MG63 (cell line): ENCODE data around the gene NBPF4. TPM values are rescaled to one million over a fixed set of nuclear protein-coding genes. Genes with fewer than 3 reads are reported as not detected.

Source experiments
- DNase-seq: peaks from one replicate; pipeline ENCODE4 v3.0.0-alpha.2; 2020
- H3K27me3 ChIP-seq: fragments of 250-450 bp; sonication (Bioruptor Pico); 2 replicates; pipeline ENCODE4 v1.5.1; 2020; ENCODE audit warnings: mild to moderate bottlenecking, moderate library complexity
- H3K36me3 ChIP-seq: fragments of 250-450 bp; sonication (Bioruptor Pico); 2 replicates; pipeline ENCODE4 v1.5.1; 2020; ENCODE audit warnings: mild to moderate bottlenecking, moderate library complexity
- H3K4me3 ChIP-seq: fragments of 250-450 bp; sonication (Bioruptor Pico); 2 replicates; pipeline ENCODE4 v1.5.1; 2020; ENCODE audit warnings: mild to moderate bottlenecking, moderate library complexity
- H3K9me3 ChIP-seq: fragments of 250-450 bp; sonication (Bioruptor Pico); 2 replicates; pipeline ENCODE4 v1.5.1; 2020; ENCODE audit warnings: mild to moderate bottlenecking, moderate library complexity
- total RNA-seq: library from RNA; depleted of rRNA; stranded (reverse); fragments of >200 nt; shearing (Covaris generic); gene quantifications from 2 replicates; pipeline ENCODE4 v1.2.3, GENCODE V29; 2014; ENCODE audit warnings: low replicate concordance; rRNA removed

The NBPF4 gene
- total RNA-seq, 1 experiment from 2014 or later: 4.4 TPM

DNA sequence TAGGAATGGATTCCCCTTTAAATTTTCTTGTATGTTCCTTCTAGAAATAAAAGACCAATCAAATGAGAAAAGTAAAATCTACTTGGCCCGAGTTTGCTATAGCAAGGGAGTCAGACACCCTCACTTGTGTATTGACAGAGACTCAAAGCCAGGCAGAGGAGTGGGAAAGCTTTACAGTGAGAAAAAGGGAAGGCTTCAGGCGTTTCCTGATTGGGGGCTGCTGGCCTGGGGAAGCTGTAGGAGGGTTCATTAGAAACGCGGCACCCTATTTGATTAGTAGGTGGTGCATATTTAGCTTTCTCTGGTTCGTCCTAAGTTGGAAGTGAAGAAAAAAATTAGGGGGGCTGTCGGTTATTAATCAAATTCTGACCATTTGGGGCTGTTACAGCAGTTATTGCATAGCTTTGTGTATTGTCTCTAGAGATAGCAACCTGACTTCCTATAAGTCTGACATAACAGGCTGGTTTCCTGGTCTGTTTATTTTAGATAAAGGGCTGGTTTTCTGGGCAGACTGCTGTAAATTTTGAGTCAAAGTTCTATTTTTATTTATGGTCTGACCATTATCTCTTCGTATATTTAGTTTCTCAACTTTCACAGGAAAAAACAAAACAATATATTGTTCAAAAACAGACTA, 53.8 kb downstream of the NBPF4 start:
- H3K27me3 ChIP-seq: no peaks in the 10 kb centered on the region
- DNase-seq: no peak
- peaks cover 89% of the 10 kb centered on the region for H3K36me3 ChIP-seq
- peaks cover 21% of the 10 kb centered on the region for H3K9me3 ChIP-seq
- H3K4me3 ChIP-seq: no peak overlapping the region

GRCh38 chr1:108188801-108189200, 55.1 kb downstream of the NBPF4 start:
- H3K36me3 ChIP-seq: peaks cover 89% of the 10 kb centered on the region
- no peak for DNase-seq
- H3K4me3 ChIP-seq: no peak overlapping the region
- H3K27me3 ChIP-seq: no peaks in the 10 kb centered on the region
- H3K9me3 ChIP-seq: peaks cover 18% of the 10 kb centered on the region

GRCh38 chr1:108182959-108183700, 60.7 kb downstream of the NBPF4 start:
- Histone ChIP-seq H3K4me3 (no peak overlapping the region), H3K36me3 (peaks cover 90% of the 10 kb centered on the region), H3K9me3 (peaks cover 2% of the 10 kb centered on the region), H3K27me3 (no peaks in the 10 kb centered on the region)
- DNase-seq: no peak

GRCh38 chr1:108179018-108179417, 64.9 kb downstream of the NBPF4 start:
- Histone ChIP-seq H3K36me3 (peaks cover 95% of the 10 kb centered on the region), H3K9me3 (peaks cover 29% of the 10 kb centered on the region)
- DNase-seq: no peak

More at GRCh38 chr1:108179018-108179417, 64.9 kb downstream of the NBPF4 start:
- no peaks in the 10 kb centered on the region for H3K27me3 ChIP-seq
- H3K4me3 ChIP-seq: no peak overlapping the region

Other genes with a start within 250 kb of the NBPF4 start
- gene SLC25A24, start 43.7 kb downstream of the NBPF4 start, total RNA-seq: 95.4 and 142 TPM in 2 replicates
- 0.13 and 0.35 TPM in 2 replicates for gene NBPF6, start 206.3 kb upstream of the NBPF4 start, total RNA-seq